NCI-H510A (cell line): ENCODE data around the gene SLC37A3.
"Not testable (repeated sequence)": the region's sequence is repeated elsewhere in the genome, so short reads cannot be mapped to it uniquely, and the experiment has no call there.

Experiments
- DNase-seq: peaks from one replicate; lab custom pipeline; 2025; lab: John Stamatoyannopoulos, UW

SLC37A3 gene

DNA sequence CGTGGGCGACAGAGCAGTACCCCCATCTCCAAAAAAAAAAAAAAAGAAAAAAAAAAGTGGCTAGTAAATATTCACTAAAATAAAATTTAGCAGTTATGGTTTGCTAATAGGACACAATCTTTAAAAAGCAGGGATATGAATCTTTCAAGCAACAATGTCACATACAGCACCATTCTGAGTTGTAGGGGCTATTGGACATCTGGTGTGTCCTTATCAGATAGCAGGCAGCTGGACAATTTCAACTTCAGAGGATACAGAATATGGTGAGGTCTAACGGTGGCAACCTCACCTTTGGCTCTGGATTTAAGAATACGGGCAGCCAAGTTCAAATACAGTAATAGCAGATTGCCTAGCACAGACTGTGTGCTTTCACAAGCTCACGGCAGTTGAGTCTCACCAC lies 51.1 kb downstream of the SLC37A3 start:
- no peak for DNase-seq

DNA sequence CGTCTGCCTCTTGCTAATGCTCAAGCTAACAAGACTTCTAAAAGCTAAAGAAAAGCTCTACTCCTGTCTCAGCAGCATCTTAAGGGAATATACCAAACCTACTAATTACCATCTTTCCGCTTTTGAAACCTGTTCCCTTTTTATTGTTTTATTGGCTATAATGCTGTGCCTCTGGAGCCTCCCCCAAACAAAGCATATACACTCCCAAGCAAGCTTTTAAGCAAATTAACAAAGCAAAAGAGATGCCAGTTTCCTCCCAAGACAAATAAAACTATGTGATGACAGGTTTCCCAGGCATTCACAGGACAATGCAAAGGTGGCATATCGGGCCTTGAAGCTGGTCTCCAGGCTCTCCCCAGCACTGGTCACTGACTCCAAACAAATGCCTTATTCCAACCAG lies 52.9 kb downstream of the SLC37A3 start:
- no peak for DNase-seq

DNA sequence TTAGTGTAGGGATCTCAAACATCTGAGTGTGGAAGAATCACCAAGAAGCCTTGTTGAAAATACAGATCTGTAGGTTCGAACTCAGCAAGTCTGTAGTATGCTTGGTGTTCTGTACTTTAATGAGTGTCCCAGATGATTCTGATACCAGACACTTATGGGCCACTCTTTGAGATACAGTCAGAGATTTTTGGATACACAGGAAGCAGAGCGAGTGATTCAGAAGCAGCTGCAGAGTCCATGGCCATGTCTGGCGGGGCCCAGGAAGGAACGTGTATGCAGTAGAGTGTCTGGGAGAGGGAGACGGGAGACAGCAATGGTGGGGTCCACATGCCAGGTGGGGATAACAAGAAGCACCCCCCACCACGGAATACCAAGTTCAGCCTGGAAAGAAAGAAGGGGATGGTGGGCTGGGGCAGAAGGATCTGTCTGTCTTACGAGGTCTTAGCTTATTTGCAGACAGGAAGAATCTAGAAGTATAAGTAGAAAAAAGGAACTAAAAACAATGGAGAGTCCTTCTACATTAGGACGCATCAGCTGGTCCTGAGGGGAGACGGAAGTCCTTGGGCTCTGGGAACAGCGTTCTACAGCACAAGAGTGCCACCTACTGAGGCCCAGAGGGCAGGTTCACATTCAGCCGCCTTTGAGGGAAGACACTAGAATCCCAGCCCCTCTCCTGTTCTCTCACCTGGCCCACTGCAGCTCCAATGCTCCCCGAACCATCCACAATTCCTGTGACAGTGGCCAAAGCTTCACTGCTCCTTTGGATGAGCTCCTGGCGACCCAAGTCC lies 55.4 kb downstream of the SLC37A3 start:
- peak; percentile 3 for DNase-seq

DNA sequence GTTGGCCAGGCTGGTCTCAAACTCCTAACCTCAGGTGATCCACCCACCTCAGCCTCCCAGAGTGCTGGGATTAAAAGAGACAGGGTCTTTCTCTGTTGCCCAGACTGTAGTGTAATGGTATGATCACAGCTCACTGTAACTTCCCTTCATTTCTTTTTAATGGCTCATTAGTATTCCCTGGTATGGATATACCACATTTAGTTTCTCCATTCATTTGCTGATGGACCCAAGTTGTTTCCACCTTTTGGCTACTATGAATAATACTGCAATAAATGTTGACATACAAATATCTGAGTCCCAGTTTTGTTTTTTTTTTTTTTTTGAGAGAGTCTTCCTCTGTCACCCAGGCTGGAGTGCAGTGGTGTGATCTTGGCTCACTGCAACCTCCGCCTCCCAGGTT lies 59.4 kb downstream of the SLC37A3 start:
- not testable (repeated sequence) for DNase-seq

DNA sequence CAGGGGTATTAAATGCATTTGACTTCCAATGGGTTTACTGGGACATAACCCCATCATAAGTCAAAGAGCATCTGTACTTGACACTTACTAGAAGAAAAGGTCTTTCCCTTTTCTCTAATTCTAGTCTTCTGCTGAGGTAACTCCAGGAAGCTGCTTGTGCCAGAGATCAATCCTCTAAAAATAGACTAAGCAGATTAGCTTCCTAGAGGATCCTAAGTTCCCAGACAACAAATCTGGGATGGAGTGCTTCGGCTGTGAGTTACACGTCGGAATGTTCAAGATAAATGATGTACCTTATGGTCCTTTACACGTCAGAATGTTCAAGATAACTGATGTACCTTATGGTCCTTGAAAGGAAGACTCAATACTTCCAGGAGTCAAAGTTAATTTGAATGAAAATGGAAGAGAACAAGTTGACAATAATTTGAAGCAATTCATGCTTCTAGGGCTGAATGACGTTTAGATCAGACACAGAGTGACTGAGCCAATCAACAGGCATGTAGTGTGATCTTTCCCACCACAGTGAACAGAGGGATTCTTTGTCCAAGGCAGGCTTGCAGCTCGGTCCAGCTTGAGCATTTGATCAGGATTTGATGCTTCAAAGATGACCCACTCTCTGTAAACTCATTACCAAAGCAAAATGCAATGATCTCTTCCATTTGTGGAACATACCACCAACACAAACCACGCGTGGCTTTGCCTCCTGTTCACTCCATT lies 63.8 kb downstream of the SLC37A3 start:
- DNase-seq, result no peak

DNA sequence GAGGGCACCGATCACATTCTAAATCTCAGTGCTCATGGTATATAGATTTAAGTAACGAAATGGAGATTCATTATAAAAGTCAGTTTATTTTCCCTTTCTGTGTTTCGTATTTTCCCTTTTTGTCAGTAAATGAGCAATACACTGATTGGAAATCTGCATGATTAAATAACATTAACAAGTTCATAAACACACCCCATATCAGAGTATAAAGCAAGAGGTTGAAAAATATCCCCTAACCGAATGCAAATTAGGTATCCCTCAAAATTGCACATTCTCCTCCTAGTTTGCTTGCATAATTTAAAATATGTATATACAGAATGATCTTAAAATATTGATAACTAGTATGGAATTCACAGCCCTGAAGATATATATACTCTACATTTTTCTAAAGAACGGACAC lies 64.6 kb downstream of the SLC37A3 start:
- DNase-seq, result no peak

DNA sequence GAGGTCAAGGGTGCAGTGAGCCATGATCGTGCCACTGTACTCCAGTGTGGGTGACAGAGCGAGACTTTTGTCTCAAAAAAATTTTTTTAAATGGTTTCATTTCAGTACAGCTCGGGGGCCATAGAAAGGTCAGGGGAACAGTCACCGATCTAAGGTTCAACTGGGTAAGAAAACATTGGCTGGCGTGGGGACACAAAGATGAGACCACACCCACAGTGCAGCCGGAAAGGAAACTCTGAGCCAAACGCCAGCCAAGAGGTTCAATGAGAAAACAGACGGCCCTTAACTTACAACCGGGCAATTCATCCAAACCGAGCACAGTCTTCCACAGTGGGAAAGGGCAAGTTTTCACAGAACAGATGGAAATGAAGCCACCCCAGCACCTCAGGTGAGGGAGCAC lies 65.1 kb downstream of the SLC37A3 start:
- DNase-seq, result no peak

DNA sequence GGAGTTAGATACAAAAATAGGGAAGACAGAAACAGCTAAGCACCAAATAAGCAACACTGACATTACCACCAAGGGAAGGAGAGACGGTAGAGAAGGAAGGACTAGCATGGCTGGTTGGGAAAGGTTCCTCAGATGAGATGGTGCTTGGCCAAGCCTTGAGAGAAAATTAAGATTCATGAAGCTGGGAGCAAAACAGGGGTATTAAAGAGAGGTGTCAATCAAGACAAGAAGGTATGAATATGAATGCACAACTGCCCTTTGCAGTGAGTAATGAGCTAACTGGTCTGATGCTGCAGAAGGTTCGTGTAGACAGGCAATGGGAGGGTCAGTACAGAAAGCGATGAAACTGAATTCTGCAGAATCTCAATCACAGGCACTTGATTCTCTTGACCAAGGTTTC lies 67.7 kb downstream of the SLC37A3 start:
- DNase-seq, result no peak

DNA sequence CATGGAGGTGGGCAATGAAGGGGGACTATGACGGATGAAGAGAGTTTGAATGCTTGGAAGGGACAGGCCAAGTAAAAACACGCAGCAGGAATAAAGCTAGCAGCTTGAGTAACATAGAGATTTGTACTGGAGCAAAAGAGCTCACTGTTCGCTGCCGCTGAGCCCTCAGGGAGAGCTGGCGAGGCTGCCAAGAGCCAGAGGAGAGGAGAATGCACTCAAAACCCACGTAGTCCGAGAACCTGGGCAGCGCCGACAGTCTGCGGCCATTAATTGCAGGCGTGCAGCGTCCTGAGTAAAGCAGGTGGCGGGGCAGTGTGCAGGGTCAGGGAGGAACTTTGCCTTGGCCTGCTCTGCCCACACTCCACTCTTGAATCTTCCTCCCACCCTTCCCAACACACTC lies 68.2 kb downstream of the SLC37A3 start:
- DNase-seq, result no peak

DNA sequence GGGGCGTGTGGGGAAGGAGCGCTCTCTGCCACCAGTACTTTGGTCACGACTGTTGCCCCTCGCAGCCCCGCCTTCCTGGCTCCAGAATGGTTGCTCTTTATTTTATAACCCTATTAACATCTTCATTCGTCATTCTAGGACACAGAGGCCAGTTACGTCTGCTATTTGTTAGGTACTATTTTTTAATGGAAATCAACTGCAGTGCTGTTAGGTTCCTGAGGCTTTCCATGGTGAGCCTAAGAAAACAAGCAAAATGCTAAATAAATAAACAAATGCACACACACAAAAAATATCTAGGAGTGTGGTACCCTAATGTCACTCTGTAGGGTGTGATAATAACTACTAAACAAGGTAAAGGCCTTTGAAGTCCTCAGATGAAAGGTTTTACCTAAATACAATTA lies 71.1 kb downstream of the SLC37A3 start:
- DNase-seq, result no peak

DNA sequence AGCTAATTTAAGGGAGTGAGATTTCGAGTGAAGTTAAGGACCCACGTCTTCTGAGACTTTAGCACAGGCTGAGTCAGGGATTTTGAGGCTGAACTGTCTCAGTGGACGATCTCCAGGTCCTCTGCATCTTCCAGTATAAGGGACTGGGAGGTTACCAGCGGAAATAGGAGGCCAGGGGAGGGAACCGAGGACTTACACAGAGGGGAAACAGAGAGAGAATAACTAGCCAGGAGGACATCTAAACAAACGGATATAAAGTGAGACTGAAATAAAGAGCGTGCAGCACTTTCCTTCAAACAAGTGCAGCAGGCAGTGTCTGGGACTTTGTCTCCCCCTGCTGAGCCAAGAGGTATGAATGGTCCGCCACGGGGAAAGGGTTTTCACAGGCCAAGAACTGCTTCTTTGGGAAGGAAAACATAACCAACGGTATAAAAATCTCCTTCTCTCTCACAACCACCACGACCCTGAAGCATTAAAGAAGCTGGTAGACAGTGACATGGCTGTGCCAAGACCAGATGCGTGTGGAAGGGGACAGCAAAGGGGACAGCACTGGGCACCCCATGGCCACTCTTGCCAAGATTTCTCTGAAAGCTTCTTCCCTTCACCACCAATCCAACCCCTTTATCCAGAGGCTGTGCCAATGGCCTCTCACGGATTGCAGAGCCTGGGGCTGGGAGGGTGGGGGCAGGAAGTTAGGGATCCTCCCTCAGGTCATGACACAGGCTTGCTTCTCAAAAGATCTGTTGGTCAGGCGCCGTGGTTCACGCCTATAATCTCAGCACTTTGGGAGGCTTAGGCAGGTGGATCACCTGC lies 72.0 kb downstream of the SLC37A3 start:
- DNase-seq, result peak; percentile 5

DNA sequence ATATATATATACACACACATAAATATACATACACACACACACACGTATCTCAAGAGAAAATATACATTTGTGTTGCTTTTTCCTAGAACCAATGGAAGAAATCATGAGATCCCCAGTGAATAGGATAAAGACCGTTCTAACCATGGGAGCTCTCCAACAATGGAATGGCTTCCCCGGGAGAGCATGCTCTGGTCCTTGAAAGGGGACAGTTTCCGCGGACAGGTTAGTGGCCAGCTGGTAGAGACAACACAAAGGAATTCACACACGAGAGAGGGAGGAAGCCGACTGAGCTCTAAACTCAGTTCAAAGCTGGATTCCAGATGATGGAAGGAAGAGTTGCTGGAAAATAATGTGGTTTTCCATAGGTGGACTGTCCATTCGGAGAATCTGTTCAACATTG lies 72.7 kb downstream of the SLC37A3 start:
- no peak for DNase-seq

DNA sequence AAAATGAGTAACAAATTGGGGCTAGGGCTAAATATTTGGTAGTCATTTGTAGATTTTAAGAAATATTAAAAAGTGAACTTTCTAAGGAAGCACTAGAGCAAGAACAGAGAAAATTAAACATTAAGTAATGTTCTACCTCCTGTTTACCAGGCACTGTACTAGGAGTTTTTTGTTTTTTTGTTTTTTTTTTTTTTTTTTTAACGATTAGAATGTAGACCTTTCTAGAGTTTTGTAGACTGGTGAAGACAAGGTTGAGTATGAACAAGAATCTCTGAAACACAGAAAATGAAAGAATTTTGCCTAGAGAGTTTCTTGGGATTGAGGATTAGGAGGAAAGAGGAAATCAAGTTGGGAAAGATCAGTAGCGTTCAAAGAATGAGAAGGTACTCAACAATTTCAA lies 73.6 kb downstream of the SLC37A3 start:
- no peak for DNase-seq

DNA sequence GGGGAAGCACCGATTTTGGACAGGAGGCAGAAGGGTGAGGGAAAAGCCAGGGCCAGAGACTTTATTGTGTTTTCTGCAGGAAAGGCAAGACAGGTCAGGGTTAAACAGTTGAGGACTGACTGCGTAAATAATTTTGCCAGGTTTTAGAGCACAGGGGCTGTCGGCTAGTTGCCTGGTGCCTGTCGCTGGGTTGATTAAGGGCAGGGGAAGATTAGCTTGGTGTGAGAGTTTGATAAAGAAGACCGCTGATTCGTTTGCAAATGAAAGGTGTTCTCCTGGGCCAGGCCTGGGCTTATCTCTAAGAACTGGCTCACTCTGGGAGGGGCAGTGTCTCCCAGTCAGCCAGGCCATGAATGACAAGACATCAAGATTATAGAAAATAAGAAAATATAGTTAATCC lies 75.6 kb downstream of the SLC37A3 start:
- DNase-seq, result no peak

DNA sequence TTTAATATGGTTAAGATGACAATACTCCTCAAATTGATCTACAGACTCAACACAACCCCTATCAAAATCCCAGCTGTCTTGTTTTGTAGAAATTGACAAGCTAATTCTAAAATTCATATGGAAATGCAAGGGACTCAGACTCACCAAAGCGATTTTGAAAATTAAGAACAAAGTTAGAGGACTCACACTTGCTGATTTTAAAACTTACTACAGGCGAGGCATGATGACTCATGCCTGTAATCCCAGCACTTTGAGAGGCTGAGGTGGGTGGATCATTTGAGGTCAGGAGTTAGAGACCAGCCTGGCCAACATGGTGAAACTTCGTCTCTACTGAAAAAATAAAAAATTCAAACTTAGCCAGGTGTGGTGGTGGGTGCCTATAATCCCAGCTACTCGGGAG lies 78.3 kb downstream of the SLC37A3 start:
- not testable (repeated sequence) for DNase-seq

DNA sequence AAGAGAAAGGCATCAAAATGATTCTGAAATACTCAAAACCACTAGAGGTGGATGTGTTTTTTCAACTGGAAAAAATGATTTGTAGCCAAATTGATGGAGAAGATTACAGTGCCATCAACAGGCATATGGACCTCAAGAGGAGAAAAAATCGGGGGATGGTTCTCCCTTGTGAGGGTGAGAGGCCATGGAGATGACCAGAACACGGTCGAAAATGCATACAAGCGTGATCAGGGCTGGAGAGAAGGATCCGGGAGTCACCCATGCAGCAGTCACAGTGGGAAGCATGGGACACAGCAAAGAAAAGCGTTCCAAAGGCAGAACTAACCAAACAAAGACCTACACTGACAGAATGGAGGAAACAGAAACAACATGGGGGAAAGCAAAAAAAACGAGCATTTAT lies 80.3 kb downstream of the SLC37A3 start:
- no peak for DNase-seq

DNA sequence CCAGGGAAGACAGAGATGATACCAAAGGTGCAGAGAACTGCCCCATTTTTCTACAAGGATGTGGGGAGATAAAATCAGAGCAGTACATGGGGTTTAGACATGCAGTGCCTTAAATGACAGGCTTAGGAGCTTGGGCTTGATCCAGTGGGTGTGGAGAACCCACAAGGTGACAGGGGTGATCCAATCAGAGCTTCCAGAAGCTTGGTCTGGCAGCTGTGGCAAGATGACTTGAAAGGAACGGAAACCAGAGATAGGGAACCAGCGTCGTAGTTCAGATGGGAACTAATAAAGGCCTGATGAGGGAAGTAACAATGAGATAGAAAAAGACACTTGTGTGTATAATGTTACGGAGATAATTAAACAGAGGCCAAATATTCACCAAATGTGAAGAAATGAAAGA lies 80.7 kb downstream of the SLC37A3 start:
- no peak for DNase-seq

DNA sequence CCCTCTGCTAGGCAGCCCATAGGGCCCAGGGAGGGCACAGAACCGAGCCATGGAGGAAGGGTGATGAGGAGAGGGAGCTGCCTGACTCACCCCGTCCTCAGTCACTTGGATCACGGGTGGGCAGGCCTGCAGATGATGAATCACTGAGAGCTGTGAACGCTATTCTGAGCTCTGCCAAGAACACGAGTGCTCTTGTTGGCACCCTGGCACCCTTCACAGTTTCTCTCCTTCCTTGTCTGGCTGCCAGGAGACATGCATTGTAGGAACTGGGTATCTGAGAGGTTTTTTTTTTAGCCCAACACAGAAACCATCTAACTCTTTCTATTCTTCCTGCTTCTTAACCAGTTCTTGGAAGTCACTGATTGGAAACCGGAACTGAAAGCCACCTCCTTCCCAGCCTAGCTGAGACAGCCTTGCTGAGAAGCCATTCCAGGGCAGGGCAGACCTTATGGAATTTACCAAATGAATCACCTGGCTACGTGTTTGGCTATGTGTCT lies 82.1 kb downstream of the SLC37A3 start:
- DNase-seq, result no peak

DNA sequence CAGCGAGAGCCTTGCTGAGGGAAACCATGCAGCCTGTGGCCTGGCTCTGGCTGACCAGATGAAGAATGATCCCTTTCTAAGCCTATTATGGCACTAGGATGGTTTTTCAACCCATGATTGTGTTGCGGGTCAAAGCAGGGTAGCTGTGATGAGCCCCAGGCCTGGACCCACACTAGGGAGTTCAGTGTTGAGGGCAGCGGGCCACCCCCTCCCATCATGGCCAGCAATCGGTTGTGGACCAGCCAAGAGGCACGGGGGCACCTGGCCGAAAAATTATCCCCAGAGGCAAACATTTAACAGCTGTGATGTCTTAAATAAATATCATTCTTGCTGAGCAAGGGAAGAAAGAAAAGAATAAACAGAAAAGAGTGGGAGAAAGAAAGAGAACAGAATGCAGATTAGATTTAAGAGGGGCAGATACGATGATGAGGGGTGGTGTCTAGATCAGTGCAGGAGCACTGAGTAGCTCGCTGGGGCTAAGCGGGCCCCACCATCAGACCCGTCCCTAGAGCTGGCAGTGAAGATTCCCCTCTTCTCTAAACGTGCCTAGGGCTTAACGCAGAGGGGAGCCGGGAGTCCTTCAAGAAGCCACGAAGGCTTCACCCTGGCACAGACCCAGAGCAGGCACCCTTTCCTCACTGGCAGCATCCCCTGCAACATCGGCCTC lies 82.7 kb downstream of the SLC37A3 start:
- no peak for DNase-seq

DNA sequence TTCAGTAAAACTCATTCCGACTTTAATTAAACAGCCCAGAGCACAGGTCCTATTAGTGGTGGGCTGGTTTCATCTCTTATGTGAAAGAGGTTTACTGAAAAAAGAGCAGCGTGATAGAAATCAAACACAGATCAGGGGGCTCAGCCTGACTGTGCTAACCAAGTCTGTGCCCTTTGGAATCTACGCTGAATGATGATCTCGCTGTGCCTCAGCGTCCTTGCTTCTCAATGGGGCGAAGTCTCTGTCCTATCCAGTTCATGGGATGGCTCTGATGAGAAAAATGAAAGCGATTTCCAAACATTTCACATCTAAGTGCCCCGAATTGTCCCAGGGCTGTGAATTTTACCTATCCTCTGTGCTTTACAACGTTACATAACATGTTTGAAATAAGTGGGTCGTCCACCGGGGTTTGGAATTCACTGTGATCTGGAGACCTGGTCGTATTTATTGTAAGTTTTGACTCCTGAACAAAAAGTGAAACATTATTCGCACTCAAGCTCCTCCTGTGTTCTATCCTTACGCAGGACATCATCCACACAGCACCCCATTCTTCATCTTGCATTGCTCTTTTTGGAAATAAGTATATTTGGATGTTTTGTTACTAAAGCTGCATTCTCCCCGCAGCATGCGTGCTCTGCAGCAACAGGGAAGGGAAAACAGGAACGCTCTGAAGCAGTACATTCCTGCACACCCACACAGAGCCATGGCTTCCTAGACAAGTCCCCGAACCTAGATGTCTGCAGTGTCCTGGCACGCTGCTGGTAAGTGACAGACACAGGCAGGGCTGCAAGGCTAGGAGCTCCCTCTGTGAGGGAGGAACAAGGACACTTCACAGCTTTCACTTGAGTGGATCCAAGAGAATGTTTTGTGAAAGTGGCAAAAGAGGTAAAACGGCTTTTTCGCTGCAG lies 83.5 kb downstream of the SLC37A3 start:
- no peak for DNase-seq
